ENCODE results near the gene RSPH6A.

RSPH6A gene

DNA sequence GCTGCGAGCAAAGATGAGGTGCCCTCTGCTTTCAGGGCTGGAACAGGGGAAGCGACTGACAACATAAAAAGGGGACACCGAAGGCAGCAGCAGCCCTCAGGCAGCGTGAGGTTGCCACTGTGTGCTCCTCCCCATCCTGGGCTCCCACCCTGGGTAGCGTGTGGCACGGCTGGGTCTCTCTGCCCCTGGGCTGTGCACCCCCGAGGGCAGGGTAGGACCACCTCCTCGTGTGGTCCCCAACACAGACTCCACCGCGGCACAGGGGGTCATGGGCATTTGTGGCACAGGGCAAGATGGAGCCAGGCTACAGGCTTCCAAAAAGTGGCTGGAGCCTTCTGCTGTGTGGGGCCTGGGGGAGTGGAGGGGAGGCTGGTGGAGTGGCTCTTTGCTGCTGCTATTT lies 6.5 kb upstream of the RSPH6A start:
- Histone ChIP-seq H3K27me3 (ENCODE audit: insufficient read depth, low read length, poor library complexity, severe bottlenecking) (no peaks in the 10 kb centered on the region), H3K9me2 (replicated peaks; ENCODE audit: low read depth, low read length) (no peaks in the 10 kb centered on the region), H2AFZ (ENCODE audit: low read length) (no peak overlapping the region), H3F3A (ENCODE audit: low read depth) (no peaks in the 10 kb centered on the region), H3K4me3 (ENCODE audit: low read length, poor library complexity, severe bottlenecking) (no peak overlapping the region), H3K9ac (ENCODE audit: low read depth, low read length, poor library complexity, severe bottlenecking) (no peak overlapping the region), H3K4me2 (ENCODE audit: low read depth, low read length, poor library complexity, severe bottlenecking) (no peak overlapping the region), H3K79me2 (ENCODE audit: insufficient read depth, low read length) (no peaks in the 10 kb centered on the region), H4K20me1 (ENCODE audit: insufficient read depth, low read length, poor library complexity, severe bottlenecking) (peaks cover 2% of the 10 kb centered on the region), H3K9me3 (ENCODE audit: insufficient read depth, low read depth, low read length) (no peaks in the 10 kb centered on the region), H3K4me1 (ENCODE audit: insufficient read depth, low read length, poor library complexity, severe bottlenecking) (no peaks in the 10 kb centered on the region), H3K36me3 (ENCODE audit: insufficient read depth, low read length) (peaks cover 42% of the 10 kb centered on the region; the same call in 1 of the 2 replicates)
- no peak for TF ChIP-seq EZH2phosphoT487 (IDR thresholded peaks at IDR 0.05; ENCODE audit: borderline replicate concordance)
- TF ChIP-seq, protein P1, sequence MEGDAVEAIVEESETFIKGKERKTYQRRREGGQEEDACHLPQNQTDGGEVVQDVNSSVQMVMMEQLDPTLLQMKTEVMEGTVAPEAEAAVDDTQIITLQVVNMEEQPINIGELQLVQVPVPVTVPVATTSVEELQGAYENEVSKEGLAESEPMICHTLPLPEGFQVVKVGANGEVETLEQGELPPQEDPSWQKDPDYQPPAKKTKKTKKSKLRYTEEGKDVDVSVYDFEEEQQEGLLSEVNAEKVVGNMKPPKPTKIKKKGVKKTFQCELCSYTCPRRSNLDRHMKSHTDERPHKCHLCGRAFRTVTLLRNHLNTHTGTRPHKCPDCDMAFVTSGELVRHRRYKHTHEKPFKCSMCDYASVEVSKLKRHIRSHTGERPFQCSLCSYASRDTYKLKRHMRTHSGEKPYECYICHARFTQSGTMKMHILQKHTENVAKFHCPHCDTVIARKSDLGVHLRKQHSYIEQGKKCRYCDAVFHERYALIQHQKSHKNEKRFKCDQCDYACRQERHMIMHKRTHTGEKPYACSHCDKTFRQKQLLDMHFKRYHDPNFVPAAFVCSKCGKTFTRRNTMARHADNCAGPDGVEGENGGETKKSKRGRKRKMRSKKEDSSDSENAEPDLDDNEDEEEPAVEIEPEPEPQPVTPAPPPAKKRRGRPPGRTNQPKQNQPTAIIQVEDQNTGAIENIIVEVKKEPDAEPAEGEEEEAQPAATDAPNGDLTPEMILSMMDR (conservative IDR thresholded peaks at IDR 0.05; ENCODE audit: low read length), result no peak

DNA sequence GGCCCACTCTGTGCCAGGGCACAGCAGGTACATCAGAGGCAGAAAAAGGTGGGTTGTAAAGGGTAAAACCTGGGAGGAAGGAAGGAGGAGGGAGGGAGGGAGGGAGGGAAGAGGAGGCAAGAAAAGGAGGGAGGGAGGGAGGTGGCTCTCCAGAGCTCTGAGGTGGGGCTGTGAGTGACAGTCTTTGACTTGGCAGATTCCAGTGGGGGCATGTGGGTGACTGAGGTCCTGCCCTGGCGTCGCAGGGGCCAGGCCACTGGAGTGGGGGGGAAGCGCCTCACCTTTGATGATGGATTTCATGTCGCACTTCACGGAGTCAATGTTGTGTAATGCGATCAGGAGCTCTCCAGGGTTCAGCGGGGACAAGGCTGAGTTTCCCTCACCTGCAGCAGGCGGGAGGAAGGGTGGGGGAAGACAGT lies 6.0 kb upstream of the RSPH6A start:
- Histone ChIP-seq H3K9me2 (replicated peaks; ENCODE audit: low read depth, low read length) (no peaks in the 10 kb centered on the region), H3F3A (ENCODE audit: low read depth) (no peaks in the 10 kb centered on the region), H4K20me1 (ENCODE audit: insufficient read depth, low read length, poor library complexity, severe bottlenecking) (peaks cover 2% of the 10 kb centered on the region), H3K27me3 (ENCODE audit: insufficient read depth, low read length, poor library complexity, severe bottlenecking) (no peaks in the 10 kb centered on the region), H2AFZ (ENCODE audit: low read length) (no peak overlapping the region), H3K9me3 (ENCODE audit: insufficient read depth, low read depth, low read length) (no peaks in the 10 kb centered on the region), H3K4me1 (ENCODE audit: insufficient read depth, low read length, poor library complexity, severe bottlenecking) (no peaks in the 10 kb centered on the region), H3K79me2 (ENCODE audit: insufficient read depth, low read length) (no peaks in the 10 kb centered on the region), H3K9ac (ENCODE audit: low read depth, low read length, poor library complexity, severe bottlenecking) (no peak overlapping the region), H3K36me3 (ENCODE audit: insufficient read depth, low read length) (peaks cover 38% of the 10 kb centered on the region; the same call in 1 of the 2 replicates), H3K4me3 (ENCODE audit: low read length, poor library complexity, severe bottlenecking) (no peak overlapping the region), H3K4me2 (ENCODE audit: low read depth, low read length, poor library complexity, severe bottlenecking) (no peak overlapping the region)
- TF ChIP-seq, protein P1 (conservative IDR thresholded peaks at IDR 0.05; ENCODE audit: low read length), result no peak
- no peak for TF ChIP-seq EZH2phosphoT487 (IDR thresholded peaks at IDR 0.05; ENCODE audit: borderline replicate concordance)

DNA sequence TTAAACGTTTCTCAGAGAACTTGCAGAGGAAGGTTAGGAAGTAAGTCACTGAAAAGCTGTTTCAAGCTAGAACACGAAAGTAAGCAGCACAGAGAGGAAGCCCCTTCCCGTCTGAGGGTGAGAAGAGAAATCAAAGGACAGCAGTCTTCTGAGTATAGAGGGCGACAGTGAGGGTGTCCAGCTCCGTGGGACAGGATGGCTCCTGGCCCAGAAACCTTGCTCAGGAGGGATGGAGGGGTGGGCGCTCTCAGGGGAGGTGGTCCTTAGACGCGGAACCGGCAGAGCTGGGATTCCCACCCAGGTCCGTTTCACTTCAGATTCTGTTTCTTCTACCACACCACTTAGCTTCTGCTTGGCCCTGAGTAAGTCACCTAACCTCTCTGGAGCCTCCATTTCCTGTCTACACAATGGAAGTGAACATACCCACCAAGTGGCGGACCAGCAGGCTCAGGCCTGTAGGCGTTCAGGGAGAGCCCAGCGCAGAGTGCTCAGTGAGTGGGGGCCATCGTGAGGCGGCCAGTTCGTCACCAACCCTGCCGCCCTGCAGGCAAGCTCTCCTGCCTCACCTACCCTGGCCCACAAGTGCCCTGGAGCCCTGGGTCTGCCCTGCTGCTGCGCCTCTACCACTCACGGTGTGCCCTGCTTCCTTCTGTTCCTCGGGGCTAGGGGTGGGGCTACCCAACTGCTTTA lies 5.5 kb upstream of the RSPH6A start:
- Histone ChIP-seq H3K9ac (ENCODE audit: low read depth, low read length, poor library complexity, severe bottlenecking) (no peak overlapping the region), H3F3A (ENCODE audit: low read depth) (no peaks in the 10 kb centered on the region), H3K9me3 (ENCODE audit: insufficient read depth, low read depth, low read length) (no peaks in the 10 kb centered on the region), H3K27me3 (ENCODE audit: insufficient read depth, low read length, poor library complexity, severe bottlenecking) (no peaks in the 10 kb centered on the region), H3K4me3 (ENCODE audit: low read length, poor library complexity, severe bottlenecking) (no peak overlapping the region), H4K20me1 (ENCODE audit: insufficient read depth, low read length, poor library complexity, severe bottlenecking) (peaks cover 2% of the 10 kb centered on the region), H2AFZ (ENCODE audit: low read length) (no peak overlapping the region), H3K4me1 (ENCODE audit: insufficient read depth, low read length, poor library complexity, severe bottlenecking) (no peaks in the 10 kb centered on the region), H3K36me3 (ENCODE audit: insufficient read depth, low read length) (peaks cover 32% of the 10 kb centered on the region; the same call in 1 of the 2 replicates), H3K4me2 (ENCODE audit: low read depth, low read length, poor library complexity, severe bottlenecking) (no peak overlapping the region), H3K9me2 (replicated peaks; ENCODE audit: low read depth, low read length) (no peaks in the 10 kb centered on the region), H3K79me2 (ENCODE audit: insufficient read depth, low read length) (no peaks in the 10 kb centered on the region)
- TF ChIP-seq, protein P1 (conservative IDR thresholded peaks at IDR 0.05; ENCODE audit: low read length), result no peak
- TF ChIP-seq EZH2phosphoT487 (IDR thresholded peaks at IDR 0.05; ENCODE audit: borderline replicate concordance), result no peak

Data from Loucy (cell line).